ENCODE results near the gene ICAM2.
A peak's percentile ranks its signal among the peaks of the same experiment; 100 is the strongest.
"Not testable (repeated sequence)": the region's sequence is repeated elsewhere in the genome, so short reads cannot be mapped to it uniquely, and the experiment has no call there.

ICAM2 gene

GRCh38 chr17:63996430-63997182, 23.8 kb downstream of the ICAM2 start:
- no peak for DNase-seq

- no peak for DNase-seq
Measured at GRCh38 chr17:63995626-63996025, 24.8 kb downstream of the ICAM2 start.

- no peak for DNase-seq
Measured at GRCh38 chr17:63993368-63993985, 27.0 kb downstream of the ICAM2 start.

GRCh38 chr17:63991611-63992010, 28.8 kb downstream of the ICAM2 start:
- DNase-seq, result no peak

GRCh38 chr17:63989622-63990345, 30.6 kb downstream of the ICAM2 start:
- no peak for DNase-seq

GRCh38 chr17:63988741-63989621, 31.5 kb downstream of the ICAM2 start:
- peak; percentile 37 for DNase-seq

GRCh38 chr17:63988127-63988478, 32.3 kb downstream of the ICAM2 start:
- DNase-seq, result no peak

- no peak for DNase-seq
Measured at GRCh38 chr17:63987221-63988126, 33.0 kb downstream of the ICAM2 start.

- DNase-seq, result no peak
Measured at GRCh38 chr17:63986821-63987220, 33.6 kb downstream of the ICAM2 start.

- DNase-seq, result no peak
Measured at GRCh38 chr17:63985387-63986140, 34.9 kb downstream of the ICAM2 start.

GRCh38 chr17:63984651-63985386, 35.6 kb downstream of the ICAM2 start:
- peak; percentile 87 for DNase-seq

- DNase-seq, result peak; percentile 58
Measured at GRCh38 chr17:63984236-63984635, 36.2 kb downstream of the ICAM2 start.

GRCh38 chr17:63983320-63983719, 37.1 kb downstream of the ICAM2 start:
- no peak for DNase-seq

GRCh38 chr17:63982641-63983040, 37.8 kb downstream of the ICAM2 start:
- DNase-seq, result not testable (repeated sequence)

GRCh38 chr17:63978272-63979200, 41.9 kb downstream of the ICAM2 start:
- no peak for DNase-seq

- no peak for DNase-seq
Measured at GRCh38 chr17:63976702-63977101, 43.7 kb downstream of the ICAM2 start.

GRCh38 chr17:63975541-63976092, 44.8 kb downstream of the ICAM2 start:
- no peak for DNase-seq

- DNase-seq, result peak; percentile 57
Measured at GRCh38 chr17:63974594-63975192, 45.7 kb downstream of the ICAM2 start.

Data from fibroblast of upper back skin (primary cell).